Vagina (tissue), 2 donors: Measurements from ENCODE around the gene BECN2.

Experiments
- CTCF ChIP-seq, 3 experiments: fragments of 450-650 bp in 2 of 3; fragments of 200-600 bp in 1 of 3; sonication (generic) in 1 of 3; IDR thresholded peaks; one replicate each; pipeline ENCODE4 v1.5.1; 2017 to 2019; ENCODE audit warnings: antibody characterized with exemption in 3 of 3, mild to moderate bottlenecking in 2 of 3, moderate library complexity in 2 of 3
- POLR2A ChIP-seq, 2 donors: fragments of 450-650 bp; IDR thresholded peaks; one replicate each; pipeline ENCODE4 v1.6.1; 2017; ENCODE audit warnings: antibody characterized with exemption in 2 of 2, mild to moderate bottlenecking in 2 of 2, moderate library complexity in 2 of 2

DNA sequence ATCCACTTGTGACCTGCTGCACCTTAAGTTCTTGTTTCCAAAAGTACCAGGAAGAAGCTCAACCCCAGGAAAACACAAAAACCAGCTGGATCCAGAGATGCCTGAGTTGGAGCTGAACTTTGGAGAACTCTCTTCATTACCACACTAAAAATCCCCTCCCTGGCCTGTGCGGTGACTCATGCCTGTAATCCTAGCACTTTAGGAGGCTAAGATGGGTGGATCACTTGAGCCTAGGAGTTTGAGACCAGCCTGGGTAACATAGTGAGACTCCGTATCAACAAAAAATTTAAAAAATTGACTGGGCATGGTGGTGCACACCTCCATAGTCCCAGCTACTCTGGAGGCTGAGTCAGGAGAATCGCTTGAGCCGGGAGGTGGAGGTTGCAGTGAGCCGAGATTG is 35.2 kb downstream of the BECN2 start:
- TF ChIP-seq CTCF (IDR thresholded peaks at IDR 0.05), result no peak
- no peak for TF ChIP-seq POLR2A (IDR thresholded peaks at IDR 0.05)
